ENCODE results near the gene CDH26. TPM values are rescaled to one million over a fixed set of nuclear protein-coding genes. Genes with fewer than 3 reads are reported as not detected.

CDH26 gene
- polyA plus RNA-seq, 1 donor from 2014 or later = 0.43 TPM

DNA sequence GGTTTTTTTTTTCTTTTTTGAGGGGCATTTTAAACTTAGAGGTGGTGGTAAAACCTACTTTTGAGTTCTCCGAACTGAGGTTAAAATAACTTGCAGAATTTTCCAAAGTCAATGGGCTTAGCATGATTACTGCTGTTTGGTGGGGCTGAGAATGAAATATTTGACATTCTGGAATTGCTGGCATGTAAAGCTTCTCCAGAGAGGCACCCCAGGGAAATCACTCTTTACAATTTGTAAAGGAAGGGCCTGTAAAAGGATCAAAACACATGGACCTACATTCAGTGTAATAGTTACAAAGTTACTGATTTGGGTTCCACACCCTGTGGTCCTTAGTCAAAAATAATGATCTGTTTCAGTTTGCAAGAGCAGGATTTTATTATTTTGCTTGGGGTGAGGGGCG, 12.5 kb upstream of the CDH26 start:
- no peaks in the 10 kb centered on the region for H3K79me2 ChIP-seq (replicated peaks; ENCODE audit: insufficient read depth, low read length)
- no peak overlapping the region for H3K9ac ChIP-seq (ENCODE audit: low read length)
- no peaks in the 10 kb centered on the region for H3K9me2 ChIP-seq (ENCODE audit: insufficient read depth, low read length)
- no peak overlapping the region for H2AFZ ChIP-seq (ENCODE audit: low read depth, low read length)
- H3K9me3 ChIP-seq (ENCODE audit: low read length) = no peaks in the 10 kb centered on the region
- no peak for TF ChIP-seq MXI1 (conservative IDR thresholded peaks at IDR 0.05; ENCODE audit: poor library complexity, severe bottlenecking)
- TF ChIP-seq SMC3 (conservative IDR thresholded peaks at IDR 0.05; ENCODE audit: poor library complexity) = no peak
- TF ChIP-seq EP300 (conservative IDR thresholded peaks at IDR 0.05; ENCODE audit: poor library complexity, severe bottlenecking) = no peak
- no peak for TF ChIP-seq EZH2 (IDR thresholded peaks at IDR 0.05; ENCODE audit: borderline replicate concordance, insufficient read depth, low read length, poor library complexity, severe bottlenecking)
- no peak for TF ChIP-seq TAF1 (IDR thresholded peaks at IDR 0.05; ENCODE audit: low read depth)
- TF ChIP-seq RAD21 (conservative IDR thresholded peaks at IDR 0.05) = no peak
- no peak for TF ChIP-seq POLR2AphosphoS5 (IDR thresholded peaks at IDR 0.05)
- TF ChIP-seq, protein P1, sequence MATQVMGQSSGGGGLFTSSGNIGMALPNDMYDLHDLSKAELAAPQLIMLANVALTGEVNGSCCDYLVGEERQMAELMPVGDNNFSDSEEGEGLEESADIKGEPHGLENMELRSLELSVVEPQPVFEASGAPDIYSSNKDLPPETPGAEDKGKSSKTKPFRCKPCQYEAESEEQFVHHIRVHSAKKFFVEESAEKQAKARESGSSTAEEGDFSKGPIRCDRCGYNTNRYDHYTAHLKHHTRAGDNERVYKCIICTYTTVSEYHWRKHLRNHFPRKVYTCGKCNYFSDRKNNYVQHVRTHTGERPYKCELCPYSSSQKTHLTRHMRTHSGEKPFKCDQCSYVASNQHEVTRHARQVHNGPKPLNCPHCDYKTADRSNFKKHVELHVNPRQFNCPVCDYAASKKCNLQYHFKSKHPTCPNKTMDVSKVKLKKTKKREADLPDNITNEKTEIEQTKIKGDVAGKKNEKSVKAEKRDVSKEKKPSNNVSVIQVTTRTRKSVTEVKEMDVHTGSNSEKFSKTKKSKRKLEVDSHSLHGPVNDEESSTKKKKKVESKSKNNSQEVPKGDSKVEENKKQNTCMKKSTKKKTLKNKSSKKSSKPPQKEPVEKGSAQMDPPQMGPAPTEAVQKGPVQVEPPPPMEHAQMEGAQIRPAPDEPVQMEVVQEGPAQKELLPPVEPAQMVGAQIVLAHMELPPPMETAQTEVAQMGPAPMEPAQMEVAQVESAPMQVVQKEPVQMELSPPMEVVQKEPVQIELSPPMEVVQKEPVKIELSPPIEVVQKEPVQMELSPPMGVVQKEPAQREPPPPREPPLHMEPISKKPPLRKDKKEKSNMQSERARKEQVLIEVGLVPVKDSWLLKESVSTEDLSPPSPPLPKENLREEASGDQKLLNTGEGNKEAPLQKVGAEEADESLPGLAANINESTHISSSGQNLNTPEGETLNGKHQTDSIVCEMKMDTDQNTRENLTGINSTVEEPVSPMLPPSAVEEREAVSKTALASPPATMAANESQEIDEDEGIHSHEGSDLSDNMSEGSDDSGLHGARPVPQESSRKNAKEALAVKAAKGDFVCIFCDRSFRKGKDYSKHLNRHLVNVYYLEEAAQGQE (IDR thresholded peaks at IDR 0.05; ENCODE audit: borderline replicate concordance) = no peak
- H4K20me1 ChIP-seq (ENCODE audit: insufficient read depth) = no peaks in the 10 kb centered on the region
- H3K36me3 ChIP-seq (ENCODE audit: insufficient read depth, low read length) = no peaks in the 10 kb centered on the region
- H3K27me3 ChIP-seq (ENCODE audit: insufficient read depth, low read depth, low read length) = no peaks in the 10 kb centered on the region
- no peak overlapping the region for H3K27ac ChIP-seq (ENCODE audit: low read length)
- H3F3A ChIP-seq (ENCODE audit: insufficient read depth, low read length, poor library complexity, severe bottlenecking) = peaks cover 4% of the 10 kb centered on the region
- peak overlapping the region; percentile 7 for H3K4me3 ChIP-seq (ENCODE audit: low read length)
- H3K4me2 ChIP-seq (ENCODE audit: low read length) = peak overlapping the region; percentile 37

DNA sequence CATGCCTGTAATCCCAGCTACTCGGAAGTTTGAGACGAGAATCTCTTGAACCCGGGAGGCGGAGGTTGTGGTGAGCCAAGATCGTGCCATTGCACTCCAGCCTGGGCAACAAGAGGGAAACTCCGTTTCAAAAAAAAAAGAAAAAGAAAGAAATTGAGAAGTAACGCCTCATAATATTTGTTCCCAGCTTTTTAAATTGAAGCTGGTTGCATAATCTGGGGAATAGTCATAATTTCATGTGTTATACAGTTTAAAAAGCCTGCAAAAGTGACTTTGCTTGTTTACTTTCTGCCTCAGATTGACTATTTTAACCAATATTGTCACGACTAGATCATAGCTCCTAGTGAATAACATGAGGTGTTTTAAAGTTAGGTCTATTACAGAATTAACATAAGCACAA, 10.8 kb upstream of the CDH26 start:
- no peaks in the 10 kb centered on the region for H3K36me3 ChIP-seq (ENCODE audit: insufficient read depth, low read length)
- no peak for TF ChIP-seq EP300 (conservative IDR thresholded peaks at IDR 0.05; ENCODE audit: poor library complexity, severe bottlenecking)
- no peak overlapping the region for H3K4me2 ChIP-seq (ENCODE audit: low read length)
- no peaks in the 10 kb centered on the region for H3K9me2 ChIP-seq (ENCODE audit: insufficient read depth, low read length)
- H3K9me3 ChIP-seq (ENCODE audit: low read length) = no peaks in the 10 kb centered on the region
- H3K9ac ChIP-seq (ENCODE audit: low read length) = no peak overlapping the region
- H4K20me1 ChIP-seq (ENCODE audit: insufficient read depth) = no peaks in the 10 kb centered on the region
- no peak overlapping the region for H2AFZ ChIP-seq (ENCODE audit: low read depth, low read length)
- H3K27ac ChIP-seq (ENCODE audit: low read length) = no peak overlapping the region
- H3K79me2 ChIP-seq (replicated peaks; ENCODE audit: insufficient read depth, low read length) = no peaks in the 10 kb centered on the region
- H3F3A ChIP-seq (ENCODE audit: insufficient read depth, low read length, poor library complexity, severe bottlenecking) = no peaks in the 10 kb centered on the region
- no peaks in the 10 kb centered on the region for H3K27me3 ChIP-seq (ENCODE audit: insufficient read depth, low read depth, low read length)
- H3K4me3 ChIP-seq (ENCODE audit: low read length) = no peak overlapping the region

DNA sequence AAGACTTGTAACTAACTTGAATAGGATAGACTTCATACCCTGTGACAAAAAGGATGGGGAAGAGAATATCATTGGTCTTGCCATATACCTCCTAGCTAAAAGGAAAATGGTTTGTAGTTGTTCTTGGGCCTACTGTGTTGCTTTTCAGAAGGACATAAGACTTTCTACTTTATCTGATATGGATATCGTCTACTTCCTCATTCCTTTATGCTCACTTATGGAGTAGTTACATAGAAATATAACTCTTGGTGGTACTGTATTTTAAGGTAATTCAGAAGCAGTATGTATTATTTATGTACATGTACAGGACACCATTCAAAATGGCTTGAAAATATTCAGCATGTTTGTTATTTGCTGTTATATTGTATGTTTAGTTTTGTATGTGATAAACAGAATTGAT, 10.0 kb upstream of the CDH26 start:
- Histone ChIP-seq H3K4me3 (ENCODE audit: low read length) (no peak overlapping the region), H3K27me3 (ENCODE audit: insufficient read depth, low read depth, low read length) (no peaks in the 10 kb centered on the region), H3K27ac (ENCODE audit: low read length) (no peak overlapping the region), H3K4me2 (ENCODE audit: low read length) (no peak overlapping the region), H3K9ac (ENCODE audit: low read length) (no peak overlapping the region), H3K9me2 (ENCODE audit: insufficient read depth, low read length) (no peaks in the 10 kb centered on the region), H3K36me3 (ENCODE audit: insufficient read depth, low read length) (no peaks in the 10 kb centered on the region), H4K20me1 (ENCODE audit: insufficient read depth) (no peaks in the 10 kb centered on the region), H3F3A (ENCODE audit: insufficient read depth, low read length, poor library complexity, severe bottlenecking) (no peaks in the 10 kb centered on the region), H2AFZ (ENCODE audit: low read depth, low read length) (no peak overlapping the region), H3K79me2 (replicated peaks; ENCODE audit: insufficient read depth, low read length) (no peaks in the 10 kb centered on the region), H3K9me3 (ENCODE audit: low read length) (no peaks in the 10 kb centered on the region)
- TF ChIP-seq TAF1 (IDR thresholded peaks at IDR 0.05; ENCODE audit: low read depth) (no peak), POLR2AphosphoS5 (IDR thresholded peaks at IDR 0.05) (no peak), SMC3 (conservative IDR thresholded peaks at IDR 0.05; ENCODE audit: poor library complexity) (no peak), RAD21 (conservative IDR thresholded peaks at IDR 0.05) (no peak), MXI1 (conservative IDR thresholded peaks at IDR 0.05; ENCODE audit: poor library complexity, severe bottlenecking) (no peak), EZH2 (IDR thresholded peaks at IDR 0.05; ENCODE audit: borderline replicate concordance, insufficient read depth, low read length, poor library complexity, severe bottlenecking) (no peak), EP300 (conservative IDR thresholded peaks at IDR 0.05; ENCODE audit: poor library complexity, severe bottlenecking) (no peak)
- TF ChIP-seq, protein P2, sequence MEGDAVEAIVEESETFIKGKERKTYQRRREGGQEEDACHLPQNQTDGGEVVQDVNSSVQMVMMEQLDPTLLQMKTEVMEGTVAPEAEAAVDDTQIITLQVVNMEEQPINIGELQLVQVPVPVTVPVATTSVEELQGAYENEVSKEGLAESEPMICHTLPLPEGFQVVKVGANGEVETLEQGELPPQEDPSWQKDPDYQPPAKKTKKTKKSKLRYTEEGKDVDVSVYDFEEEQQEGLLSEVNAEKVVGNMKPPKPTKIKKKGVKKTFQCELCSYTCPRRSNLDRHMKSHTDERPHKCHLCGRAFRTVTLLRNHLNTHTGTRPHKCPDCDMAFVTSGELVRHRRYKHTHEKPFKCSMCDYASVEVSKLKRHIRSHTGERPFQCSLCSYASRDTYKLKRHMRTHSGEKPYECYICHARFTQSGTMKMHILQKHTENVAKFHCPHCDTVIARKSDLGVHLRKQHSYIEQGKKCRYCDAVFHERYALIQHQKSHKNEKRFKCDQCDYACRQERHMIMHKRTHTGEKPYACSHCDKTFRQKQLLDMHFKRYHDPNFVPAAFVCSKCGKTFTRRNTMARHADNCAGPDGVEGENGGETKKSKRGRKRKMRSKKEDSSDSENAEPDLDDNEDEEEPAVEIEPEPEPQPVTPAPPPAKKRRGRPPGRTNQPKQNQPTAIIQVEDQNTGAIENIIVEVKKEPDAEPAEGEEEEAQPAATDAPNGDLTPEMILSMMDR (IDR thresholded peaks at IDR 0.05; ENCODE audit: poor library complexity, severe bottlenecking) = no peak
- TF ChIP-seq, protein P1 (IDR thresholded peaks at IDR 0.05; ENCODE audit: borderline replicate concordance) = no peak

Measured in neural cell (in vitro differentiated cells).